ENCODE data around the gene DNAH11.

DNAH11 gene

DNA sequence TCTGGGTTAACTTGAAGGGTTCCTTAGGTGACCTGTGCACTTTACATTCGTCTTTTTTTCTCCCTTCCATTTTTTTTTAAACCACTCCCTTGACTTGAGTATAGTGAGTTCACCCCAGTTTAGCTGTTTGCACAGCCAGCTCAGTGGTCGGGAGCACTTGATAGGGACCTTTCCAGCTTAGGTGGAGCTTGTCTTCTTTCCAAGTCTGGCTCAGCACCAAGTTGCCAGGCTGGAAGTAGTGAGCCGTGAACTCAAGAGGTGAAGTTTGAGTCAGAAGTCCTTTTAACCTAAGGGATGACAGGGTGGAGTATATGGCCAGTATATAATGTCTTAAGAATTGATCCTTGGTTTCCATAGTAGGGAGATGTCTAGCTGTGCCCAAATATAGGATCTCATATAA lies 7.2 kb downstream of the DNAH11 start:
- no peak for DNase-seq

GRCh38 chr7:21550821-21551531 lies 8.1 kb downstream of the DNAH11 start:
- DNase-seq, result no peak

DNA sequence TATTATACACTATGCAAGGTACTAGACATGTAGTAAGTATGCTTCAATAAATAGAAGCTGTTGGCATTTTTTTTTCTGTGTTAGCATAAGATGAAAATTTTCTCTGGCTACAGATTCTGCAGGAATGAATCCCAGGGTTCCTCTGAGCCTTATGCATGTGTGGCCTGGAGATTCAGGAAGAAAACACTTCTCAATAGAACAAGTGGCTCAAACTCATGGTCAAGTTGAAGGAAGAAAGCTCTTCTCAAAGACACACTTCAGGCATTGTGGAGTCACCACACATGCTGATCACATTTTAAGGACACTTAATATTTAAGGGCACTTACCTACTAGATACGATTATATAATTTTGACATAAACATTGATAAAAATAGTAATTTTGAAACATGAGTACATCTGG lies 19.5 kb downstream of the DNAH11 start:
- no peak for DNase-seq

DNA sequence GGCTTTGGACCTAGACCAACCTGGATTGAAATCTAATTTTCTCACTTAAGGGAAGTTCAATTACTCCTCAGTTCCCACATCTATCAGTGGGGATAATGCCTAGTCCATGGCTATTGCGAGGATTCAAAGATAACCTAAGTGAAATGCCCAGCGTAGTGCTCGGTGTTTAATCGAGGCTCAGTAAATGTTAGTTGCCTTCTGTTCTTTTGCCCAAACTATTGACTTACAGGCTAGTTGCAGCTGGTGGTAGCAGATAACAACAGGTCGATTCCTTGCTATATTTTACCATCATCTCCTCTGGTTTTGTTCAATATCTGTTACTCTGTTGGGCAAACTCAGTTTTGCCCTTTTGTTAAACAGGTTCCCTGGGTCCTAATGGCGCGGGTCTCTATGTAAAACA lies 22.8 kb downstream of the DNAH11 start:
- no peak for DNase-seq

DNA sequence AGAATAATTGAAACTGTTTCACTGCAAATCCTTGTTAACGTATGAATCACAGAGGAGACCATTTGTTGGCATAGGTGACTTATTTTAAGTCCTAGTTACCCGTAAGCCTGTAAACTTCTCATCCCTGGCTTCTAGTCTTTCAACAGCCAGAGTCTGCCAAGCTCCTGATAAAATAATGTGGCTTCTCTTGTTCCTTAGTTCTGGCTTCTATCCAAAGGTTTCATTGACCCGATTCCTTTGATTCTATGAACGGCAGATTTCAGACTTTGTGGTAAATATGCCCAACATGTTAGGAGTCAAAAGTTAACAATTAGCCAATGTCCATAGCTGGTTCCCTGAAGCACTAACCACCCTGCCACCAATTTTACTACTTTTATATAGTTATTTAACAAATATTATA lies 23.3 kb downstream of the DNAH11 start:
- no peak for DNase-seq

GRCh38 chr7:21568762-21569161 lies 25.9 kb downstream of the DNAH11 start:
- peak in 1 of 2 experiments; percentile 40 for DNase-seq

- no peak for DNase-seq
These were observed 29.8 kb downstream of the DNAH11 start for GRCh38 chr7:21572331-21573313.

GRCh38 chr7:21579341-21580072 lies 36.7 kb downstream of the DNAH11 start:
- DNase-seq, result no peak

DNA sequence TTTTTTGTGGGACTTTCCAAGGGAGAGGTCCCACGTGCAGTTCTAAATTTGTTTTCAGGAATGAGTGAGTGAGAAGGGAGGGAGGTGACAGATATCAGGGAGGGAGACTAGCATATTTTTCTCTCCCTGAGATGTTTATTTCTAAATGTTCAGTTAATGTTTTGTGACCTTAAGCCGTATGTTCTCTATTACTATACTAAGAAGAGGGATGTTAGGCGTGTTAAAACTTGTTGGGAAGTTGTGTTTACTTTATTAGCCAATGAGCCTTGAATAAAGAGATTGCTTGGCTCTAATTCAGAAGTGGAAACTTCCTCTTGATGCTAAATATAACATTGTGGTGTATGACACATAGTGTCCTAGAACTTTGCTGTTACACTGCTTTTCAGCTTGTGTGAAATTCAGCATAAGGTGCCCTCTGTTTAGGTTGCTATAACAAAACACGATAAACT lies 37.3 kb downstream of the DNAH11 start:
- DNase-seq, result no peak

GRCh38 chr7:21585070-21585724 lies 42.4 kb downstream of the DNAH11 start:
- DNase-seq, result no peak

DNA sequence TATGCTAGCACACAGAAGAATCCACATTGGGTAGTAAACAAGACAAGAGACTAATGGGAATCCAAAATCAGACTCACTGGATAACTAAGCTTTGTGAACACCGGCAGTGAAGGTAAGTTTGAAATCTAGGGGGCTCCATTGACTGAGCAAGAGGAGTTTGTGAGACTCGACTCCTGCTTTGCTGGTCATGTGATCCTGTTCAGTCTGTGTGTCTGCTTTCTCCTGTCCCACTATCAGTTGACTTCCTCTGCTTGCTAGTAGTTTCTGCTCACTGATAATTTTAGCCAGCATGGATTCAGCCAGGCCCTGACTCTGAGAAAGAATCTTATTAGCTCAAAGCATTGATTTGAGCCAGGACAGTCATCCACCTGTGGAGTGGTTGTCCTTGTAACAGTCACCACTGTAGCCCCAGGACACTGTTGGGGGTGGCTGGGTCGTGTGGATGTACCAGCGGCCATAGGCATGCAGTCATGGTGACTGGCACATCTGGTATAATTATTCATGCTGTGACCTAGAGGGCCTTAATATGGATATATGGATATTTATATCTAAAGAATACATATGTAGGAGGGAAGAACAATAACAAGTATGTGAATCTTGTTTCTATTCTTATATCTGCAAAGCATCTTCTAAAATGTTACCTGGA lies 44.4 kb downstream of the DNAH11 start:
- DNase-seq, result no peak

DNA sequence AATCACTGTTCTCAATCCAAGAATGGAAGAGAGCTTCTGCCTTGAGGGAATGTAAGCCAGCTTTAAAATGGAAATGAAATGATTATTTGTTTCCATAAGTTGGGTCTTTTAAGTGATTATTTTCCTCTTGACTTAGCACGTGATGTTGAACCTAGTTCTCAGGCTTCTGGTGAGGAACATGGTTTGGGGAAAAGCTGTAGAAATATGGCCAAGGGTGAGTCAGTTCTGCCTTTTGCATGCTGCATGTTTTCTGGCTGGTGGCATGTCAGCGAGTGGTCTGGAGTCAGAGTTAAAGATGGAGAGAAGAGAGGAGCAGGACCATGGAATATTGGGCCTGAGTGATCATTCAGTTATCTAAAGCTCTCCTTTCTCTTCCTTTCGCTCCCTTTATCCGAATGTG lies 54.0 kb downstream of the DNAH11 start:
- DNase-seq, result no peak

DNA sequence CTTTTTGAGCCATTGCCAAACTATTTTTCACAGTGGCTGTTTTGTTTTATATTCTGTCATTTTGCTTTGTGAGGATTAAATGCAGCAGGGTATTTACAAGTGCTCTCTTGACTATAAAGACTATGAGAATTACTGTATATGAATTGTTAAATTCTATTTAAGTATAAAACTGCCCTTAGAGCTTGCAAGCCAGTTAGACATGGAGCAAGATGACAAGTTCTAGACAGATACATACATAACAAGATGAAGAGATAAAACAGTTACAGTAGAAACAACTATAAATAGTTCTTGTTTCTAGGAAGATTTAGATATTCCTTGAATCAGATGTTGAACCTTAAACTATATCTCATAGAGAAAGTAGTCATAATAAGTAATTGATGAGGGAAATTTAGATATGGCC lies 60.6 kb downstream of the DNAH11 start:
- no peak for DNase-seq

- no peak for DNase-seq
These were observed 61.3 kb downstream of the DNAH11 start for GRCh38 chr7:21603972-21604749.

GRCh38 chr7:21605008-21605585 lies 62.3 kb downstream of the DNAH11 start:
- DNase-seq, result no peak

GRCh38 chr7:21608465-21608864 lies 65.6 kb downstream of the DNAH11 start:
- no peak for DNase-seq

- no peak for DNase-seq
These were observed 68.3 kb downstream of the DNAH11 start for GRCh38 chr7:21611129-21611528.

GRCh38 chr7:21616091-21616490 lies 73.3 kb downstream of the DNAH11 start:
- DNase-seq, result no peak

GRCh38 chr7:21616796-21617436 lies 74.1 kb downstream of the DNAH11 start:
- DNase-seq, result no peak

GRCh38 chr7:21617513-21617912 lies 74.7 kb downstream of the DNAH11 start:
- DNase-seq, result no peak
